GM08714 (cell line): ENCODE measurements around the gene DZIP3.

Experiments
- H3K4me3 ChIP-seq: fragments of 200-500 bp; sonication (Bioruptor generic); 2 replicates; pipeline ENCODE4 v1.5.1; 2014; ENCODE audit warnings: mild to moderate bottlenecking, low read length, inconsistent platforms
- ZNF274 ChIP-seq: IDR thresholded peaks from 2 replicates; pipeline ENCODE4 v1.6.1; 2012; ENCODE audit warnings: mild to moderate bottlenecking, low read depth, low read length

Gene DZIP3

GRCh38 chr3:108705045-108705444 lies 115.5 kb downstream of the DZIP3 start:
- no peak for TF ChIP-seq ZNF274

GRCh38 chr3:108713009-108713516 lies 123.5 kb downstream of the DZIP3 start:
- H3K4me3 ChIP-seq = no peak overlapping the region
- no peak for TF ChIP-seq ZNF274

More at GRCh38 chr3:108705045-108705444, 115.5 kb downstream of the DZIP3 start:
- no peak overlapping the region for H3K4me3 ChIP-seq

GRCh38 chr3:108713816-108714215 lies 124.3 kb downstream of the DZIP3 start:
- TF ChIP-seq ZNF274 = no peak
- no peak overlapping the region for H3K4me3 ChIP-seq

- no peak for TF ChIP-seq ZNF274
- H3K4me3 ChIP-seq = no peak overlapping the region
Measured at GRCh38 chr3:108718454-108718853, 128.9 kb downstream of the DZIP3 start.

GRCh38 chr3:108719178-108719806 lies 129.8 kb downstream of the DZIP3 start:
- H3K4me3 ChIP-seq = no peak overlapping the region
- TF ChIP-seq ZNF274 = no peak

- no peak for TF ChIP-seq ZNF274
- no peak overlapping the region for H3K4me3 ChIP-seq
Measured at GRCh38 chr3:108722724-108723123, 133.2 kb downstream of the DZIP3 start.

- no peak overlapping the region for H3K4me3 ChIP-seq
- no peak for TF ChIP-seq ZNF274
Measured at GRCh38 chr3:108724101-108724500, 134.6 kb downstream of the DZIP3 start.

GRCh38 chr3:108728105-108728504 lies 138.6 kb downstream of the DZIP3 start:
- no peak for TF ChIP-seq ZNF274
- H3K4me3 ChIP-seq = no peak overlapping the region

- no peak for TF ChIP-seq ZNF274
- no peak overlapping the region for H3K4me3 ChIP-seq
Measured at GRCh38 chr3:108728934-108729333, 139.4 kb downstream of the DZIP3 start.

GRCh38 chr3:108736821-108737220 lies 147.3 kb downstream of the DZIP3 start:
- TF ChIP-seq ZNF274 = no peak
- no peak overlapping the region for H3K4me3 ChIP-seq

- TF ChIP-seq ZNF274 = no peak
- no peak overlapping the region for H3K4me3 ChIP-seq
Measured at GRCh38 chr3:108742929-108743328, 153.4 kb downstream of the DZIP3 start.
